ENCODE results near the gene MID1IP1. TPM values are rescaled to one million over a fixed set of nuclear protein-coding genes. Genes with fewer than 3 reads are reported as not detected.

Gene MID1IP1
- total RNA-seq: 10 to 100 TPM; 22.7 to 28.5 (median 26.8) TPM
- 28.3 TPM for polyA plus RNA-seq
- long read RNA-seq, donor 1, transcript MID1IP1-201 (2 exons, 2,536 nt): major isoform, 23 of 32 reads
- long read RNA-seq, donor 1, partial matches to known transcripts: 7 of 32 reads
- long read RNA-seq, donor 1, other reads (novel, unspliced or antisense): 2 of 32 reads
- long read RNA-seq, donor 2, transcript MID1IP1-201 (2 exons, 2,536 nt): major isoform, 14 of 18 reads
- long read RNA-seq, donor 2, partial matches to known transcripts: 4 of 18 reads
- long read RNA-seq, donor 2, other reads (novel, unspliced or antisense): 0 of 18 reads
- long read RNA-seq, donor 3, partial matches to known transcripts: 2 of 6 reads
- long read RNA-seq, donor 3, other reads (novel, unspliced or antisense): 0 of 6 reads
- long read RNA-seq, donor 4, transcript MID1IP1-201 (2 exons, 2,536 nt): major isoform, 15 of 19 reads
- long read RNA-seq, donor 4, partial matches to known transcripts: 3 of 19 reads
- long read RNA-seq, donor 4, other reads (novel, unspliced or antisense): 0 of 19 reads

- Histone ChIP-seq H3K4me1 (ENCODE audit: control insufficient read depth, insufficient read depth, low read length) (peaks cover 2% of the 10 kb centered on the region), H3K27ac (ENCODE audit: low read length) (peak within 1 kb of the TSS; percentile 96), H3K4me3 (ENCODE audit: low read length) (peak within 1 kb of the TSS; percentile 69), H3K27me3 (ENCODE audit: control insufficient read depth, insufficient read depth) (no peaks in the 10 kb centered on the region), H3K9me3 (ENCODE audit: control insufficient read depth, low read length) (no peaks in the 10 kb centered on the region)
- ATAC-seq (peak; percentile 81 to 87), DNase-seq (peak; percentile 92 to 96 (median 96))
- intact Hi-C loops (cut with DNase I): loop anchor here in 3 of 4 donors (5.0 to 10.0 kb wide), 4 partner anchors 64 to 344 kb away; no protein-coding TSS in a partner anchor
- 5% methylated on average over 32 of the region's 32 CpGs for WGBS
Measured at GRCh38 chrX:38800981-38801845, at the start of gene MID1IP1. TSS of gene MID1IP1 (plus strand) at chrX:38801459. CDS start at chrX:38804947, 3,488 bp downstream.

- DNase-seq (no peak), ATAC-seq (peak in 1 of 2 donors; percentile 64)
- no peaks in the 10 kb centered on the region for H3K9me3 ChIP-seq (ENCODE audit: control insufficient read depth, low read length)
- H3K27me3 ChIP-seq (ENCODE audit: control insufficient read depth, insufficient read depth): no peaks in the 10 kb centered on the region
- H3K4me1 ChIP-seq (ENCODE audit: control insufficient read depth, insufficient read depth, low read length): no peaks in the 10 kb centered on the region
- no peak overlapping the region for H3K4me3 ChIP-seq (ENCODE audit: low read length)
- whole genome bisulfite sequencing: 28% methylated on average over 6 of the region's 6 CpGs
- intact Hi-C loops (cut with DNase I): loop anchor here in 1 of 4 donors (10.0 kb wide), 1 partner anchor 401 kb away; no protein-coding TSS in a partner anchor
- H3K27ac ChIP-seq (ENCODE audit: low read length): no peak overlapping the region
Measured at GRCh38 chrX:38754102-38754790, 47.0 kb upstream of the MID1IP1 start.

- no peaks in the 10 kb centered on the region for H3K4me1 ChIP-seq (ENCODE audit: control insufficient read depth, insufficient read depth, low read length)
- 52% methylated on average over 7 of the region's 7 CpGs for WGBS
- ATAC-seq (no peak), DNase-seq (no peak)
- H3K27ac ChIP-seq (ENCODE audit: low read length): no peak overlapping the region
- intact Hi-C loops (cut with DNase I): loop anchor here in 1 of 4 donors (10.0 kb wide), 1 partner anchor 400 kb away; no protein-coding TSS in a partner anchor
- no peak overlapping the region for H3K4me3 ChIP-seq (ENCODE audit: low read length)
- no peaks in the 10 kb centered on the region for H3K27me3 ChIP-seq (ENCODE audit: control insufficient read depth, insufficient read depth)
- no peaks in the 10 kb centered on the region for H3K9me3 ChIP-seq (ENCODE audit: control insufficient read depth, low read length)
Measured at GRCh38 chrX:38754818-38755718, 46.2 kb upstream of the MID1IP1 start.

- 88% methylated on average over 1 of the region's 1 CpG for WGBS
- intact Hi-C loops (cut with DNase I): loop anchor here in 3 of 4 donors (10.0 kb wide), 2 partner anchors 224 to 384 kb away; no protein-coding TSS in a partner anchor
Measured at GRCh38 chrX:38760883-38761282, 40.4 kb upstream of the MID1IP1 start.

DNA sequence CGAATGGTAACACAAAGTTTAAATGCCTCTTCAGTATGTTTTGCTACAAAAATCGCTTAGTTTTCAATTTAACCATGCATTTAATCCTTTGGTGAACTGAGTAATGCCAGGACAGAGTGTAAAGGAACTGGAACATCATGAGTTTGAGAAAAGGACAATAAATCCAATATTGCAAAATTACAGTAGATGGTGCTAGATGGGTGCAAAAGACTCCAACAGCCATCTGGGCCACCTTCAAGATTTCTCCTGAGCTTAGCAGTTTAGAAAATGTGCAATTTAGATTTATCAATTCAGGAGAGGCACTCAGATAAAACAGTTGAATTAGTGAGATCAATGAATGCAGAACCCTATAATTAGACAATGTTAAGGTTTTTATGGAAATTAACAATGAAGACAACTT is 33.2 kb upstream of the MID1IP1 start:
- no peaks in the 10 kb centered on the region for H3K4me1 ChIP-seq (ENCODE audit: control insufficient read depth, insufficient read depth, low read length)
- no peaks in the 10 kb centered on the region for H3K9me3 ChIP-seq (ENCODE audit: control insufficient read depth, low read length)
- H3K27ac ChIP-seq (ENCODE audit: low read length): no peak overlapping the region
- no peaks in the 10 kb centered on the region for H3K27me3 ChIP-seq (ENCODE audit: control insufficient read depth, insufficient read depth)
- ATAC-seq (peak in 1 of 2 donors; percentile 50), DNase-seq (no peak)
- WGBS: 50% methylated on average over 2 of the region's 2 CpGs
- intact Hi-C loops (cut with DNase I): loop anchor here in 3 of 4 donors (10.0 kb wide), 2 partner anchors 217 to 377 kb away; no protein-coding TSS in a partner anchor
- no peak overlapping the region for H3K4me3 ChIP-seq (ENCODE audit: low read length)

More at GRCh38 chrX:38760883-38761282, 40.4 kb upstream of the MID1IP1 start:
- H3K4me3 ChIP-seq (ENCODE audit: low read length): no peak overlapping the region
- no peaks in the 10 kb centered on the region for H3K27me3 ChIP-seq (ENCODE audit: control insufficient read depth, insufficient read depth)
- H3K4me1 ChIP-seq (ENCODE audit: control insufficient read depth, insufficient read depth, low read length): no peaks in the 10 kb centered on the region
- no peak overlapping the region for H3K27ac ChIP-seq (ENCODE audit: low read length)
- H3K9me3 ChIP-seq (ENCODE audit: control insufficient read depth, low read length): no peaks in the 10 kb centered on the region
- ATAC-seq: no peak
- no peak for DNase-seq

DNA sequence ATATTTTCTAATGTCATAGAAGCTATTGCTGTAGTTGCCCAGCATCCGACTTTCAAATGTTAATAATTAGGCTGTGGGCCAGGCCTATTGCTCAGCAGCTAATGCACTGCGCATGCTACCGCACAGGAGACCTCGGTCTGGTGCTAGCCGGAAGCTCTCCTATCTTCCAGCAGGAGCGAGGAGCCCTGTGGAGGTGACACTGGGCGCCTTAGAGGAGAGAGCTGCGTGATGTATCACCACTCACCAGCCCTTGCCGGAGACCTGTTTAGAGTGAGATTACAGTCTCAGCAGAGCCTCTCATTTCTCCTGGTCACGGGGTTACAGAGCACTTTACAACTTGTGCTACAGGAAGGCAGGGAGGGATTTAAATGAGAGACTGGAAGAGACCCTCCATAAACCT is 31.1 kb upstream of the MID1IP1 start:
- WGBS: 87% methylated on average over 10 of the region's 10 CpGs
- intact Hi-C loops (cut with DNase I): no loop called here
- no peaks in the 10 kb centered on the region for H3K9me3 ChIP-seq (ENCODE audit: control insufficient read depth, low read length)
- DNase-seq (no peak), ATAC-seq (no peak)
- H3K27ac ChIP-seq (ENCODE audit: low read length): no peak overlapping the region
- no peaks in the 10 kb centered on the region for H3K27me3 ChIP-seq (ENCODE audit: control insufficient read depth, insufficient read depth)
- H3K4me1 ChIP-seq (ENCODE audit: control insufficient read depth, insufficient read depth, low read length): no peaks in the 10 kb centered on the region
- no peak overlapping the region for H3K4me3 ChIP-seq (ENCODE audit: low read length)

DNA sequence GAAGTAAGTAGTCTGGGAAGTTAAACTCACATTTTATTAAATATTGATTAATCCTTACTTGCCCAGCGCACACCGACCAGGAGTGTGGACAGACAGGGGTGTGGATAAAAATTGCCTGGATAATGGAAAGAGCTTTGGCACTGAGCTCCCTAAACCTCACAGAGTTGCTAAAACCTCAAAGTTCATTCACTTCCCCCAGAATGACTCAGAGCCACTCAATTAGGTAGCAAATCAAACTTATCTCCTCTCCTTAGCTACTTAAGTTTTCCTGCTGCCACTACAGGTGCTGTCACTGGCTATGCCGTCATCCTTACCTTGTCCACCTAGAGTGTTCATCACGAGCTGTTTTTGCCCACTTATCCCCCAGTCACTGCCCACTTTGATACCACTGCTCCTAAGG is 27.0 kb upstream of the MID1IP1 start:
- no peak for ATAC-seq

GRCh38 chrX:38796946-38797345 is 4.3 kb upstream of the MID1IP1 start:
- Histone ChIP-seq H3K27ac (ENCODE audit: low read length) (no peak overlapping the region), H3K4me3 (ENCODE audit: low read length) (no peak overlapping the region), H3K27me3 (ENCODE audit: control insufficient read depth, insufficient read depth) (no peaks in the 10 kb centered on the region), H3K4me1 (ENCODE audit: control insufficient read depth, insufficient read depth, low read length) (peaks cover 2% of the 10 kb centered on the region), H3K9me3 (ENCODE audit: control insufficient read depth, low read length) (no peaks in the 10 kb centered on the region)
- DNase-seq (no peak), ATAC-seq (no peak)
- intact Hi-C loops (cut with DNase I): no loop called here

More for the DNA sequence above, 27.0 kb upstream of the MID1IP1 start:
- H3K4me1 ChIP-seq (ENCODE audit: control insufficient read depth, insufficient read depth, low read length): no peaks in the 10 kb centered on the region
- no peaks in the 10 kb centered on the region for H3K27me3 ChIP-seq (ENCODE audit: control insufficient read depth, insufficient read depth)
- H3K9me3 ChIP-seq (ENCODE audit: control insufficient read depth, low read length): no peaks in the 10 kb centered on the region
- no peak overlapping the region for H3K4me3 ChIP-seq (ENCODE audit: low read length)
- H3K27ac ChIP-seq (ENCODE audit: low read length): no peak overlapping the region
- intact Hi-C loops (cut with DNase I): no loop called here
- DNase-seq: no peak
- 79% methylated on average over 4 of the region's 4 CpGs for WGBS

GRCh38 chrX:38798956-38799355 is 2.3 kb upstream of the MID1IP1 start:
- no peaks in the 10 kb centered on the region for H3K9me3 ChIP-seq (ENCODE audit: control insufficient read depth, low read length)
- H3K27me3 ChIP-seq (ENCODE audit: control insufficient read depth, insufficient read depth): no peaks in the 10 kb centered on the region
- ATAC-seq (no peak), DNase-seq (no peak)
- intact Hi-C loops (cut with DNase I): no loop called here
- H3K27ac ChIP-seq (ENCODE audit: low read length): no peak overlapping the region
- WGBS: 97% methylated on average over 1 of the region's 1 CpG
- H3K4me1 ChIP-seq (ENCODE audit: control insufficient read depth, insufficient read depth, low read length): peaks cover 2% of the 10 kb centered on the region
- H3K4me3 ChIP-seq (ENCODE audit: low read length): no peak overlapping the region
